H1 (cell line): ENCODE data around the gene SHROOM3. TPM values are rescaled to one million over a fixed set of nuclear protein-coding genes. Genes with fewer than 3 reads are reported as not detected.

Source experiments
- GABPA ChIP-seq: IDR thresholded peaks from 2 replicates; pipeline ENCODE4 v1.6.1; 2011; ENCODE audit warnings: mild to moderate bottlenecking, low read length, moderate library complexity, borderline replicate concordance; ENCODE audit not compliant: insufficient read depth
- KDM5A ChIP-seq: fragments of 200-600 bp; IDR thresholded peaks from 2 replicates; pipeline ENCODE4 v1.7.1; 2012; ENCODE audit warnings: mild to moderate bottlenecking, low read length, inconsistent platforms, mixed read lengths
- NANOG ChIP-seq: IDR thresholded peaks from 2 replicates; pipeline ENCODE4 v1.6.1; 2011; ENCODE audit warnings: low read length, low read depth, mild to moderate bottlenecking, inconsistent platforms; ENCODE audit not compliant: insufficient read depth, poor library complexity, severe bottlenecking
- NRF1 ChIP-seq: IDR thresholded peaks from 2 replicates; pipeline ENCODE4 v1.6.1; 2011; ENCODE audit warnings: mild to moderate bottlenecking, low read depth, low read length, improper control_type of control experiment
- POLR2AphosphoS5 ChIP-seq: IDR thresholded peaks from 2 replicates; pipeline ENCODE4 v1.6.1; 2011; ENCODE audit warnings: low read depth, low read length
- RNF2 ChIP-seq: fragments of 200-900, 300-1000 bp; sonication (generic); IDR thresholded peaks from 2 replicates; pipeline ENCODE4 v1.7.1; 2016; ENCODE audit warnings: borderline replicate concordance, low read depth, mild to moderate bottlenecking, antibody characterized with exemption, low read length; ENCODE audit not compliant: poor library complexity, severe bottlenecking; ENCODE audit errors: missing control alignments
- SUZ12 ChIP-seq: fragments of 200-600 bp; sonication (generic); IDR thresholded peaks from 2 replicates; pipeline ENCODE4 v1.6.1; 2012; ENCODE audit warnings: mild to moderate bottlenecking, inconsistent platforms, low read length, moderate library complexity, mixed read lengths
- USF2 ChIP-seq: IDR thresholded peaks from 2 replicates; pipeline ENCODE4 v1.6.1; 2011; ENCODE audit warnings: low read length, improper control_type of control experiment
- polyA plus RNA-seq, 7 experiments: library from polyadenylated mRNA; depleted of rRNA in 3 of 7; stranded (reverse) in 5 of 7; unstranded in 2 of 7; fragments of >200 nt in 5 of 7; fragments of 200-250 nt in 2 of 7; gene quantifications; 1 replicate in 5 of 7; 2 replicates in 1 of 7; 4 replicates in 1 of 7; pipeline versions ENCODE4 v1.2.1 to v1.2.3, GENCODE V29; 2011 to 2013; ENCODE audit warnings: missing spikeins in 2 of 7, mixed read lengths in 2 of 7
- total RNA-seq: library from RNA; stranded (reverse); fragmentation: NEBNext Ultra II Directional; extraction: Animal tissue kit (Norgen Biotek cat#: 25700); gene quantifications from 2 replicates; pipeline ENCODE4 v1.2.1, GENCODE V29; 2021

SHROOM3 gene
- total and polyA plus RNA-seq, 2 of the 8 experiments (the other 6 are each of a cell fraction or from before 2014, with no cell fraction given) = 15.8 to 34.0 TPM

- no peak for TF ChIP-seq SUZ12
- no peak for TF ChIP-seq NANOG
- TF ChIP-seq KDM5A = no peak
- no peak for TF ChIP-seq POLR2AphosphoS5
- TF ChIP-seq USF2 = no peak
- TF ChIP-seq NRF1 = no peak
- TF ChIP-seq GABPA = no peak
- TF ChIP-seq RNF2 = no peak
- TF ChIP-seq, all 59 proteins: peak for 0
Observed at GRCh38 chr4:76488888-76489685, 54.1 kb downstream of the SHROOM3 start (continued).
